Transverse colon (tissue), 4 donors: ENCODE measurements around the gene FTCD. TPM values are rescaled to one million over a fixed set of nuclear protein-coding genes. Genes with fewer than 3 reads are reported as not detected.

ENCODE experiments used
- DNase-seq: peaks from one replicate; pipeline ENCODE4 v3.0.0-alpha.2; 2019
- H3K27ac ChIP-seq, 4 donors: fragments of 200-600 bp; sonication (generic); 2 replicates each; pipeline ENCODE4 v1.5.1; 2016 to 2018; ENCODE audit warnings: inconsistent platforms in 4 of 4
- H3K27me3 ChIP-seq: fragments of 200-600 bp; sonication (generic); 2 replicates; pipeline ENCODE4 v1.5.1; 2017; ENCODE audit warnings: inconsistent platforms
- H3K36me3 ChIP-seq, 4 donors: fragments of 200-600 bp; sonication (generic); 2 replicates each; pipeline ENCODE4 v1.5.1; 2017 to 2019; ENCODE audit warnings: inconsistent platforms in 4 of 4
- H3K4me1 ChIP-seq, 4 donors: fragments of 200-600 bp; sonication (generic); 2 replicates each; pipeline ENCODE4 v1.5.1; 2017 to 2020; ENCODE audit warnings: inconsistent platforms in 4 of 4
- H3K4me3 ChIP-seq, 4 donors: fragments of 200-600 bp; sonication (generic); 1 replicate in 1 of 4; 2 replicates in 3 of 4; pipeline versions ENCODE4 v1.5.1 to v1.6.1; 2017 to 2019; ENCODE audit warnings: inconsistent platforms in 4 of 4
- H3K9me3 ChIP-seq, 2 donors: fragments of 200-600 bp; sonication (generic); 2 replicates each; pipeline ENCODE4 v1.5.1; 2017 to 2019; ENCODE audit warnings: inconsistent platforms in 2 of 2
- CTCF ChIP-seq, 5 experiments: fragments of 200-600 bp in 3 of 5; fragments of 450-650 bp in 2 of 5; sonication (generic) in 3 of 5; IDR thresholded peaks; 1 replicate in 2 of 5; 2 replicates in 3 of 5; pipeline ENCODE4 v1.5.1; 2016 to 2017; ENCODE audit warnings: antibody characterized with exemption in 5 of 5, inconsistent platforms in 3 of 5, mild to moderate bottlenecking in 2 of 5, moderate library complexity in 1 of 5
- EP300 ChIP-seq: sonication (generic); formaldehyde crosslinking; IDR thresholded peaks from one replicate; pipeline ENCODE4 v1.6.1; 2017; ENCODE audit warnings: antibody characterized with exemption, low read depth
- POLR2A ChIP-seq: fragments of 450-650 bp; IDR thresholded peaks from one replicate; pipeline ENCODE4 v1.6.1; 2016; ENCODE audit warnings: antibody characterized with exemption, mild to moderate bottlenecking, moderate library complexity
- POLR2AphosphoS5 ChIP-seq, 3 donors: sonication (generic); formaldehyde crosslinking; IDR thresholded peaks; one replicate each; pipeline ENCODE4 v1.6.1; 2016; ENCODE audit warnings: antibody characterized with exemption in 3 of 3
- WGBS, 2 donors: methylation state at CpG; one replicate each; pipeline ENCODE4 v1.1.5; 2018; ENCODE audit warnings: low coverage in 1 of 2; 5-methylcytosine and 5-hydroxymethylcytosine counted together
- in situ Hi-C, 4 donors: fragments of 200-750 bp; cut with MboI; loops; one replicate each; pipeline versions ENCODE4 v1.15.0 to v1.15.1; 2017; ENCODE audit warnings: low sequenced_read_pairs in 3 of 4, low pct_ligation_motif_present in 1 of 4, low pct_unique_long_range_greater_than_20kb in 1 of 4
- intact Hi-C: fragments of 100-400 bp; cut with DNase I; formaldehyde crosslinking; loops from one replicate; pipeline ENCODE4 v1.15.1; 2023; ENCODE audit warnings: low total_unique reads
- total RNA-seq, 4 donors: library from RNA; depleted of rRNA; stranded (reverse); fragments of >200 nt; gene quantifications; one replicate each; pipeline ENCODE4 v1.1.0, GENCODE V29; 2016

The FTCD gene
- total RNA-seq, 4 donors from 2014 or later: not detected

GRCh38 chr21:46094401-46095082 lies 60.8 kb downstream of the FTCD start:
- Histone ChIP-seq H3K9me3 (no peaks in the 10 kb centered on the region), H3K4me3 (no peak overlapping the region), H3K27ac (peak overlapping the region; percentile 89 to 98 (median 94)), H3K27me3 (peaks cover 26% of the 10 kb centered on the region), H3K4me1 (peaks cover 12 to 31% (median 24%) of the 10 kb centered on the region in 4 donors), H3K36me3 (no peaks in the 10 kb centered on the region)
- no peak for DNase-seq
- TF ChIP-seq CTCF (IDR thresholded peaks at IDR 0.05) (no peak), POLR2A (no peak), POLR2AphosphoS5 (IDR thresholded peaks at IDR 0.05) (no peak), EP300 (no peak)
- 67 to 93% methylated on average over 6 to 14 of the region's 14 CpGs for WGBS, 2 donors
- in situ Hi-C loops (no loop called here), intact Hi-C loops (loop anchor here (5.0 kb wide), 1 partner anchor 37 kb away; no protein-coding TSS in a partner anchor)

DNA sequence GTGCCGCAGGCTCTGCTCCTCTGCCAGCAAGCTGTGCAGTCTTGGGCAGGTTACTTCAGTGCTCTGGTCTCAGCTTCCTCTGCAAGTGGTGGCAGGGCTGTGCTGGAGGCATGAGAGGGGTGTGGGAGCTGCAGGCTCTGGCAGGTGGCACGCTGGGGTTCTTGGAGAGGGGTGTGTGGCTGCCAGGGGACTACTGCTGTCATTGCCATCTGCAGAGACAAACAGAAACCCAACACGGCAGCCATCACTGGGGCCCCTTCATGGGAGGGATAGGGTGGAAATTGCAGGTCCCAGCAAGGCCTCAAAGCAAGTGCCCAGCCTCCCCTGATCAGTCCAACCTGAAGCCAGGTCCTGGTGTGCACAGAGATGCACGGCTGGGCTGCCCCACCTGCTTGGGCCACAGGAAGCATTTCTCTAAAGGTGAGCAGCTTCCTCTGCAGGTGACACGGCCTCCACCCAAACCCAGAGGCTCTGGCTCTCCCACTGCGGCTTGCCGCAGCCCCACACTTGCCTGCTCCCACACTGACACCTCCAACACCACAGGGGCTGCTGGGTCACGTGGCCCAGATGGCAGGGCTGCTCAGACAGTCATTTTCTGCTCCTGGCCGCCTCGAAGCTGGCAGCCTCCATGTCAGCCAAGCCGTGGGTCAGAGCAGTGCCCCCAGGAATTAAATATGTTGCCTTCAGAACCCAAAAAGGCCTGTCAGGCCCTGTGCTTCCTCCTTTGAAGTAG lies 61.5 kb downstream of the FTCD start:
- intact Hi-C loops (loop anchor here (5.0 kb wide), 1 partner anchor 37 kb away; no protein-coding TSS in a partner anchor), in situ Hi-C loops (no loop called here)
- Histone ChIP-seq H3K9me3 (no peaks in the 10 kb centered on the region), H3K27ac (peak overlapping the region; percentile 89 to 98 (median 94)), H3K4me1 (peaks cover 12 to 31% (median 24%) of the 10 kb centered on the region in 4 donors), H3K36me3 (no peaks in the 10 kb centered on the region), H3K4me3 (no peak overlapping the region), H3K27me3 (peaks cover 19% of the 10 kb centered on the region)
- 64% methylated on average over 7 of the region's 11 CpGs; no CpG with 5 or more reads in 1 of the 2 donors for WGBS, 2 donors
- TF ChIP-seq CTCF (IDR thresholded peaks at IDR 0.05) (no peak), POLR2AphosphoS5 (IDR thresholded peaks at IDR 0.05) (no peak), EP300 (no peak), POLR2A (no peak)
- DNase-seq: no peak

- Histone ChIP-seq H3K9me3 (no peaks in the 10 kb centered on the region), H3K4me3 (no peak overlapping the region), H3K27me3 (peaks cover 11% of the 10 kb centered on the region), H3K36me3 (no peaks in the 10 kb centered on the region), H3K4me1 (peaks cover 12 to 26% (median 24%) of the 10 kb centered on the region in 4 donors), H3K27ac (peak overlapping the region; percentile 89 to 98 (median 94))
- no peak for DNase-seq
- intact Hi-C loops: loop anchor here (5.0 kb wide), 1 partner anchor 36 kb away; no protein-coding TSS in a partner anchor
- no peak for TF ChIP-seq EP300
- TF ChIP-seq POLR2A: peak; percentile 2
- in situ Hi-C loops: no loop called here
- WGBS, 2 donors: 61% methylated on average over 9 of the region's 11 CpGs; no CpG with 5 or more reads in 1 of the 2 donors
Measured at GRCh38 chr21:46092811-46093667, 62.3 kb downstream of the FTCD start.

GRCh38 chr21:46092026-46092764 lies 63.2 kb downstream of the FTCD start:
- in situ Hi-C loops: no loop called here
- DNase-seq: peak; percentile 64

More at GRCh38 chr21:46092026-46092764, 63.2 kb downstream of the FTCD start:
- no peaks in the 10 kb centered on the region for H3K9me3 ChIP-seq
- peaks cover 2% of the 10 kb centered on the region for H3K27me3 ChIP-seq
- H3K4me1 ChIP-seq: peaks cover 12 to 22% (median 19%) of the 10 kb centered on the region in 4 donors
- intact Hi-C loops: loop anchor here (5.0 kb wide), 1 partner anchor 35 kb away; no protein-coding TSS in a partner anchor
- H3K36me3 ChIP-seq: no peaks in the 10 kb centered on the region
- peak; percentile 75 to 79 (median 75) for TF ChIP-seq POLR2AphosphoS5 (IDR thresholded peaks at IDR 0.05)
- TF ChIP-seq POLR2A: peak; percentile 50
- TF ChIP-seq EP300: no peak
- WGBS, 2 donors: 63 to 83% methylated on average over 5 to 23 of the region's 23 CpGs
- H3K4me3 ChIP-seq: no peak overlapping the region
- peak overlapping the region; percentile 89 to 98 (median 94) for H3K27ac ChIP-seq
